ENCODE data around the gene HOOK2.
A peak's percentile ranks its signal among the peaks of the same experiment; 100 is the strongest.

HOOK2 gene

DNA sequence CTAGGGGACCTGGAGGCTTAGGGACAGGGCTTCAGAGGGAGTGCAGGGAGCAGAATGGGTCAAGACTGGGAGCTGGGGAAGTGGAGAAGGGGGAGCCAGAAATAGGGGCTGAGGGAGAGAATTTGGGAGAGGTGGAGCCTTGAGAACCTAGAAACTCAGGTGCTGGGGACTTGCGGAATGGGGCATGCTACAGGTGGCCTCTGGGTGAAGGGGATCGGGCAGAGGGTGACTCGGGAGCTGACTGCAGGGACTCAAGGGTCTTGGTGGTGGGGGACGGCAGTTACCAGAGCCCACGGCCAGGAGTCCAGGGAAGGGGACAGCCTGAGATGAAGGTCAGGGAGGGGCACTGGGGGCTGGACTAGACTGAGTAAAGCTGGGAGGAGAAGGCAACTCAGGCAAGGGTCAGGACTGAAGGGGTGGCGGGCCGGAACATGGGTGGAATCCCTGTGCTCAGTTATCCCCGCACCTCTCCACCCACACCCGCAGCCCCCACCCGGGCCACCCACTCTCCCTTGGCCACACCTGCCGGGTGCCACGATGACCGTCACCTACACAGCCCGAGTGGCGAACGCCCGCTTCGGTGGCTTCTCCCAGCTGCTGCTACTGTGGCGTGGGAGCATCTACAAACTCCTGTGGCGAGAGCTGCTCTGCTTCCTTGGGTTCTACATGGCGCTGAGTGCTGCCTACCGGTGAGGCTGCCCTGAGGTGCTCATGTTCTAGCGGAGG is 23.1 kb downstream of the HOOK2 start:
- H3K4me1 ChIP-seq (ENCODE audit: control insufficient read depth, insufficient read depth, low read depth, low read length), result peaks cover 9% of the 10 kb centered on the region
- no peak overlapping the region for H2AK5ac ChIP-seq (ENCODE audit: low read length, severe bottlenecking)

DNA sequence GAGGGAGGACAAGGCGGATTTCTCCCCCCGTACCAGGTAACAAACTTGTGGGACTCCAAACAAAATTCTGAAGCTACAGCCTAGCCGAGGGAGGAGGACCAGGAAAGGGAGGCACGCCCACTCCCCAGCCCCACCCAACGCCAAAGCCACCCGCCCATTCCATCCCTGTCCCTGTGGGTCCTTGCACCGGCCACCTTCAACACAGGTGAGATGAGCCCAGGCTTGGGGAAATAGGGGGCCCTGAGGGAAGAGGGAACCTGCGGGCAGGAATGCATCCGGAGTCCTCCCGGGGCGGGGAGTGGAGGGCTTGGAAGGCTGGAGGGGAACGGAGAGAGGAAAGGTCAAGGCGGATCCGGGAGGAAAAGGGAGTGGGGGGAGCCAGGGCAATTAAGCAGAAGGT is 23.7 kb downstream of the HOOK2 start, which contains the start of gene BEST2:
Gene BEST2, plus strand, starts transcription at position 157 of the 400 bp plus-strand sequence. CDS start 802 bp downstream, outside the sequence.
- Histone ChIP-seq H3K27me3 (ENCODE audit: control insufficient read depth in 1 of 2, insufficient read depth in 1 of 2, low read length in 2 of 2) (peaks cover 37 to 38% of the 10 kb centered on the region in 2 experiments), H3K4me2 (ENCODE audit: low read length, poor library complexity, severe bottlenecking) (no peak within 1 kb of the TSS), H3K23ac (ENCODE audit: low read length in 2 of 2) (no peak within 1 kb of the TSS), H2BK12ac (ENCODE audit: low read length in 2 of 2) (no peak within 1 kb of the TSS), H3K4me1 (ENCODE audit: control insufficient read depth, insufficient read depth, low read depth, low read length) (peaks cover 9% of the 10 kb centered on the region), H3K4ac (ENCODE audit: low read depth in 1 of 2, low read length in 2 of 2) (no peak within 1 kb of the TSS), H3K14ac (ENCODE audit: low read length in 2 of 2) (no peak within 1 kb of the TSS), H3K27ac (ENCODE audit: low read length, poor library complexity, severe bottlenecking) (no peak within 1 kb of the TSS), H4K8ac (ENCODE audit: low read length) (no peak within 1 kb of the TSS), H3K9me3 (ENCODE audit: control insufficient read depth, low read length) (no peaks in the 10 kb centered on the region), H3K79me1 (replicated peaks; ENCODE audit: low read length, poor library complexity, severe bottlenecking) (no peaks in the 10 kb centered on the region), H3K18ac (ENCODE audit: low read depth in 1 of 2, low read length in 2 of 2) (no peak within 1 kb of the TSS), H2BK15ac (ENCODE audit: low read depth, poor library complexity, severe bottlenecking) (no peak within 1 kb of the TSS), H2AFZ (ENCODE audit: low read depth, low read length) (no peak within 1 kb of the TSS), H4K91ac (ENCODE audit: low read length) (no peak within 1 kb of the TSS), H2BK120ac (ENCODE audit: low read depth, low read length) (no peak within 1 kb of the TSS), H2BK5ac (ENCODE audit: low read depth, low read length, poor library complexity, severe bottlenecking) (no peak within 1 kb of the TSS), H3K4me3 (ENCODE audit: insufficient read depth in 1 of 2, low read depth in 1 of 2, low read length in 2 of 2) (no peak within 1 kb of the TSS), H3K36me3 (ENCODE audit: control insufficient read depth in 1 of 2, insufficient read depth in 2 of 2, low read depth in 1 of 2, low read length in 2 of 2) (peaks cover 16 to 22% of the 10 kb centered on the region in 2 experiments), H2AK5ac (ENCODE audit: low read length, severe bottlenecking) (no peak within 1 kb of the TSS), H3K9ac (ENCODE audit: low read length) (no peak within 1 kb of the TSS)
- no peak for DNase-seq
- 5% methylated on average over 9 of the region's 14 CpGs for WGBS

More for the DNA sequence above, 23.1 kb downstream of the HOOK2 start:
- Histone ChIP-seq H2AFZ (ENCODE audit: low read depth, low read length) (no peak overlapping the region), H3K9ac (ENCODE audit: low read length) (no peak overlapping the region), H3K36me3 (ENCODE audit: control insufficient read depth in 1 of 2, insufficient read depth in 2 of 2, low read depth in 1 of 2, low read length in 2 of 2) (peaks cover 12 to 18% of the 10 kb centered on the region in 2 experiments), H4K8ac (ENCODE audit: low read length) (no peak overlapping the region), H3K18ac (ENCODE audit: low read depth in 1 of 2, low read length in 2 of 2) (no peak overlapping the region), H3K27me3 (ENCODE audit: control insufficient read depth in 1 of 2, insufficient read depth in 1 of 2, low read length in 2 of 2) (peaks cover 37 to 38% of the 10 kb centered on the region in 2 experiments), H2BK5ac (ENCODE audit: low read depth, low read length, poor library complexity, severe bottlenecking) (no peak overlapping the region), H3K9me3 (ENCODE audit: control insufficient read depth, low read length) (no peaks in the 10 kb centered on the region), H3K79me1 (replicated peaks; ENCODE audit: low read length, poor library complexity, severe bottlenecking) (no peaks in the 10 kb centered on the region), H3K4me3 (ENCODE audit: insufficient read depth in 1 of 2, low read depth in 1 of 2, low read length in 2 of 2) (no peak overlapping the region), H4K91ac (ENCODE audit: low read length) (no peak overlapping the region), H3K4me2 (ENCODE audit: low read length, poor library complexity, severe bottlenecking) (no peak overlapping the region), H2BK15ac (ENCODE audit: low read depth, poor library complexity, severe bottlenecking) (no peak overlapping the region), H3K4ac (ENCODE audit: low read depth in 1 of 2, low read length in 2 of 2) (no peak overlapping the region), H3K14ac (ENCODE audit: low read length in 2 of 2) (no peak overlapping the region), H3K23ac (ENCODE audit: low read length in 2 of 2) (no peak overlapping the region), H2BK120ac (ENCODE audit: low read depth, low read length) (no peak overlapping the region), H3K27ac (ENCODE audit: low read length, poor library complexity, severe bottlenecking) (no peak overlapping the region), H2BK12ac (ENCODE audit: low read length in 2 of 2) (no peak overlapping the region)
- 77% methylated on average over 20 of the region's 23 CpGs for WGBS
- DNase-seq, result no peak

DNA sequence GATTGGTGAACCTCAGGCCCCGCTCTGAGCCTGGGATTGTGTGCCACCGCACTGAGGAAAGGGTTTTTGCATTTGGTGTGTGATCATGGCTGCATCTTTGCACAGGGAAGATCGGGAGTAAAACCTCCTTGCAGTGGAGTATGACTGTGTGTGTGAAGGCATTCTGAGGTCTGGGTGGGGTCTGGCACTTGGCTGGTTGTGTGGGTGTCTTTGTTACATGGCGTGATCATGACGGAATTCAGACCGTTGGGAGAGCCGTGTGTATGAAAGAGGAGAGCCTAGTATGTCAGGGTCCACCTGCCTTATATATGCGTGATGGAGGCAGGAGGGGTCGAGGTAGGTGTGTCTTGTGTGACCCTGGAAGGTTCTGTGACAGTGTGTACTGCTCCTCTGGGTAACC is 24.5 kb downstream of the HOOK2 start:
- H3K18ac ChIP-seq (ENCODE audit: low read depth in 1 of 2, low read length in 2 of 2), result no peak overlapping the region
- WGBS, result 86% methylated on average over 9 of the region's 9 CpGs

DNA sequence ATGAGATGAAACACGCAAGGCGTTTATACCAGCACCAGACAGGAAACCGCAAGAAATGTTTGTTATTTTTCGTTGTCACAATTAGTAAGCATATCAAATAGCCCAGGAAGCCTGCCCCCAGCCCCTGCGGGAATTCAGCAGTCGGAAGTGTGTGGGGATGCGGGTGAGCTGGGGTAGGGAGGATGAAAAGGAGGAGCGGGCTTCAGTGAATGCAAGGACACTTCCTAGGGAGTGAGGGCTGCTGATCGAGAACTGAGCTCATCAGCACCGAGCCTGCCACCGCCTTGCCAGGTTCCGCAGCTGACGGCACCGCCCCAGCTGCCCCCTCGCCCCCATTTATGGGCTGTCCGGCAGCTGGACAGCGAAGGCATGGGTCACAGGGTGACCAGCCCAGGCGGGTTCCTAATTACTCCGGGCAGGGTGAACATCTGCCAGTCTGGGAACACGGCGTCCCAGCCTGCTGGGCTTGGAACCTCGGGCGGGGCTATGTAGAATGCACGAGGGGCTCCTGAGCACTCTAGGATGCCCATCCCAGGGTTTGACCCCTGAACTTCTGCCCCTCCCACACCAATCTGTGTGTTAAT is 25.3 kb downstream of the HOOK2 start:
- peaks cover 8% of the 10 kb centered on the region for H3K79me1 ChIP-seq (replicated peaks; ENCODE audit: low read length, poor library complexity, severe bottlenecking)
- no peak overlapping the region for H3K4me3 ChIP-seq (ENCODE audit: insufficient read depth in 1 of 2, low read depth in 1 of 2, low read length in 2 of 2)
- H2BK5ac ChIP-seq (ENCODE audit: low read depth, low read length, poor library complexity, severe bottlenecking), result no peak overlapping the region

More for the DNA sequence above, 24.5 kb downstream of the HOOK2 start:
- H4K8ac ChIP-seq (ENCODE audit: low read length), result no peak overlapping the region
- H3K79me1 ChIP-seq (replicated peaks; ENCODE audit: low read length, poor library complexity, severe bottlenecking), result peaks cover 6% of the 10 kb centered on the region
- no peak overlapping the region for H4K91ac ChIP-seq (ENCODE audit: low read length)
- no peak overlapping the region for H2BK120ac ChIP-seq (ENCODE audit: low read depth, low read length)
- peaks cover 10% of the 10 kb centered on the region for H3K4me1 ChIP-seq (ENCODE audit: control insufficient read depth, insufficient read depth, low read depth, low read length)
- no peak overlapping the region for H3K4me2 ChIP-seq (ENCODE audit: low read length, poor library complexity, severe bottlenecking)
- H3K4me3 ChIP-seq (ENCODE audit: insufficient read depth in 1 of 2, low read depth in 1 of 2, low read length in 2 of 2), result no peak overlapping the region
- H3K27me3 ChIP-seq (ENCODE audit: control insufficient read depth in 1 of 2, insufficient read depth in 1 of 2, low read length in 2 of 2), result peaks cover 37 to 38% of the 10 kb centered on the region in 2 experiments
- H3K9ac ChIP-seq (ENCODE audit: low read length), result no peak overlapping the region
- H3K9me3 ChIP-seq (ENCODE audit: control insufficient read depth, low read length), result no peaks in the 10 kb centered on the region
- no peak overlapping the region for H3K14ac ChIP-seq (ENCODE audit: low read length in 2 of 2)
- H2AFZ ChIP-seq (ENCODE audit: low read depth, low read length), result no peak overlapping the region
- H2BK12ac ChIP-seq (ENCODE audit: low read length in 2 of 2), result no peak overlapping the region
- H3K27ac ChIP-seq (ENCODE audit: low read length, poor library complexity, severe bottlenecking), result no peak overlapping the region
- no peak overlapping the region for H2BK15ac ChIP-seq (ENCODE audit: low read depth, poor library complexity, severe bottlenecking)
- peaks cover 23 to 30% of the 10 kb centered on the region in 2 experiments for H3K36me3 ChIP-seq (ENCODE audit: control insufficient read depth in 1 of 2, insufficient read depth in 2 of 2, low read depth in 1 of 2, low read length in 2 of 2)
- no peak overlapping the region for H2BK5ac ChIP-seq (ENCODE audit: low read depth, low read length, poor library complexity, severe bottlenecking)
- DNase-seq, result no peak
- H3K4ac ChIP-seq (ENCODE audit: low read depth in 1 of 2, low read length in 2 of 2), result no peak overlapping the region
- H3K23ac ChIP-seq (ENCODE audit: low read length in 2 of 2), result no peak overlapping the region
- no peak overlapping the region for H2AK5ac ChIP-seq (ENCODE audit: low read length, severe bottlenecking)

More for the DNA sequence above, 25.3 kb downstream of the HOOK2 start:
- no peak overlapping the region for H4K8ac ChIP-seq (ENCODE audit: low read length)
- H3K27me3 ChIP-seq (ENCODE audit: control insufficient read depth in 1 of 2, insufficient read depth in 1 of 2, low read length in 2 of 2), result peaks cover 37 to 38% of the 10 kb centered on the region in 2 experiments
- no peak overlapping the region for H3K23ac ChIP-seq (ENCODE audit: low read length in 2 of 2)
- peak; percentile 42 for DNase-seq
- H2BK120ac ChIP-seq (ENCODE audit: low read depth, low read length), result no peak overlapping the region
- H3K18ac ChIP-seq (ENCODE audit: low read depth in 1 of 2, low read length in 2 of 2), result peak overlapping the region in 1 of 2 experiments; percentile 51
- H3K27ac ChIP-seq (ENCODE audit: low read length, poor library complexity, severe bottlenecking), result no peak overlapping the region
- peak overlapping the region in 1 of 2 experiments; percentile 61 for H2BK12ac ChIP-seq (ENCODE audit: low read length in 2 of 2)
- H3K4me2 ChIP-seq (ENCODE audit: low read length, poor library complexity, severe bottlenecking), result no peak overlapping the region
- H4K91ac ChIP-seq (ENCODE audit: low read length), result no peak overlapping the region
- 57% methylated on average over 24 of the region's 24 CpGs for WGBS
- H3K9me3 ChIP-seq (ENCODE audit: control insufficient read depth, low read length), result no peaks in the 10 kb centered on the region
- H2BK15ac ChIP-seq (ENCODE audit: low read depth, poor library complexity, severe bottlenecking), result no peak overlapping the region
- H3K36me3 ChIP-seq (ENCODE audit: control insufficient read depth in 1 of 2, insufficient read depth in 2 of 2, low read depth in 1 of 2, low read length in 2 of 2), result peaks cover 31 to 38% of the 10 kb centered on the region in 2 experiments
- H3K14ac ChIP-seq (ENCODE audit: low read length in 2 of 2), result no peak overlapping the region
- peaks cover 18% of the 10 kb centered on the region for H3K4me1 ChIP-seq (ENCODE audit: control insufficient read depth, insufficient read depth, low read depth, low read length)
- no peak overlapping the region for H2AK5ac ChIP-seq (ENCODE audit: low read length, severe bottlenecking)
- no peak overlapping the region for H3K9ac ChIP-seq (ENCODE audit: low read length)
- H2AFZ ChIP-seq (ENCODE audit: low read depth, low read length), result no peak overlapping the region
- no peak overlapping the region for H3K4ac ChIP-seq (ENCODE audit: low read depth in 1 of 2, low read length in 2 of 2)

Measured in mesenchymal stem cell (in vitro differentiated cells and primary cell).